Stimulated activated CD8-positive, alpha-beta memory T cell treated with anti-CD3 and anti-CD28 coated beads, Interleukin-15, amount 100 ng/mL, for 4 hours (primary cell): Measurements from ENCODE around the gene DNAJC28.
A peak's percentile ranks its signal among the peaks of the same experiment; 100 is the strongest.
"Not testable (repeated sequence)": the region's sequence is repeated elsewhere in the genome, so short reads cannot be mapped to it uniquely, and the experiment has no call there.

Experiments
- DNase-seq, 2 donors: peaks; one replicate each; pipeline ENCODE4 v3.0.0-alpha.2; 2020; ENCODE audit warnings: low read depth in 2 of 2

DNAJC28 gene

GRCh38 chr21:33481314-33481943, 10.1 kb downstream of the DNAJC28 start:
- DNase-seq, result no peak

GRCh38 chr21:33480481-33481103, 10.9 kb downstream of the DNAJC28 start:
- DNase-seq, result no peak

- DNase-seq, result peak; percentile 89 to 96
These were observed 11.6 kb downstream of the DNAJC28 start, which contains the start of gene TMEM50B for GRCh38 chr21:33479679-33480480. Gene TMEM50B, minus strand, starts transcription at chr21:33479974. Its CDS starts 11,089 bp downstream, at chr21:33468885.

- peak in 1 of 2 donors; percentile 4 for DNase-seq
These were observed 12.4 kb downstream of the DNAJC28 start for GRCh38 chr21:33478935-33479678.

- no peak for DNase-seq
These were observed 13.3 kb downstream of the DNAJC28 start for GRCh38 chr21:33478182-33478581.

- no peak for DNase-seq
These were observed 14.4 kb downstream of the DNAJC28 start for GRCh38 chr21:33477066-33477465.

- no peak for DNase-seq
These were observed 18.2 kb downstream of the DNAJC28 start for GRCh38 chr21:33473344-33473743.

- no peak for DNase-seq
These were observed 20.8 kb downstream of the DNAJC28 start for GRCh38 chr21:33470701-33471100.

- DNase-seq, result not testable (repeated sequence)
These were observed 22.3 kb downstream of the DNAJC28 start for GRCh38 chr21:33469183-33469582.

- no peak for DNase-seq
These were observed 29.8 kb downstream of the DNAJC28 start for GRCh38 chr21:33461538-33462250.

- DNase-seq, result no peak
These were observed 32.7 kb downstream of the DNAJC28 start for GRCh38 chr21:33458861-33459260.

- DNase-seq, result no peak
These were observed 35.6 kb downstream of the DNAJC28 start for GRCh38 chr21:33455686-33456446.

GRCh38 chr21:33452362-33452761, 39.2 kb downstream of the DNAJC28 start:
- no peak for DNase-seq

GRCh38 chr21:33451634-33452071, 39.9 kb downstream of the DNAJC28 start:
- DNase-seq, result no peak

- DNase-seq, result no peak
These were observed 41.9 kb downstream of the DNAJC28 start for GRCh38 chr21:33449616-33450015.

GRCh38 chr21:33446620-33447019, 44.9 kb downstream of the DNAJC28 start:
- DNase-seq, result not testable (repeated sequence)

- no peak for DNase-seq
These were observed 47.0 kb downstream of the DNAJC28 start for GRCh38 chr21:33444499-33444898.

- no peak for DNase-seq
These were observed 48.3 kb downstream of the DNAJC28 start for GRCh38 chr21:33443194-33443593.

- DNase-seq, result no peak
These were observed 49.7 kb downstream of the DNAJC28 start for GRCh38 chr21:33441489-33442477.
